NCI-H82 treated with DMSO at 0.1 percent for 48 hours (cell line): ENCODE results near the gene ODF2.
A peak's percentile ranks its signal among the peaks of the same experiment; 100 is the strongest.
"Not testable (repeated sequence)": the region's sequence is repeated elsewhere in the genome, so short reads cannot be mapped to it uniquely, and the experiment has no call there.

Source experiments
- DNase-seq: peaks from one replicate; lab custom pipeline; 2025; ENCODE audit not compliant: unreplicated experiment; lab: John Stamatoyannopoulos, UW

ODF2 gene

DNA sequence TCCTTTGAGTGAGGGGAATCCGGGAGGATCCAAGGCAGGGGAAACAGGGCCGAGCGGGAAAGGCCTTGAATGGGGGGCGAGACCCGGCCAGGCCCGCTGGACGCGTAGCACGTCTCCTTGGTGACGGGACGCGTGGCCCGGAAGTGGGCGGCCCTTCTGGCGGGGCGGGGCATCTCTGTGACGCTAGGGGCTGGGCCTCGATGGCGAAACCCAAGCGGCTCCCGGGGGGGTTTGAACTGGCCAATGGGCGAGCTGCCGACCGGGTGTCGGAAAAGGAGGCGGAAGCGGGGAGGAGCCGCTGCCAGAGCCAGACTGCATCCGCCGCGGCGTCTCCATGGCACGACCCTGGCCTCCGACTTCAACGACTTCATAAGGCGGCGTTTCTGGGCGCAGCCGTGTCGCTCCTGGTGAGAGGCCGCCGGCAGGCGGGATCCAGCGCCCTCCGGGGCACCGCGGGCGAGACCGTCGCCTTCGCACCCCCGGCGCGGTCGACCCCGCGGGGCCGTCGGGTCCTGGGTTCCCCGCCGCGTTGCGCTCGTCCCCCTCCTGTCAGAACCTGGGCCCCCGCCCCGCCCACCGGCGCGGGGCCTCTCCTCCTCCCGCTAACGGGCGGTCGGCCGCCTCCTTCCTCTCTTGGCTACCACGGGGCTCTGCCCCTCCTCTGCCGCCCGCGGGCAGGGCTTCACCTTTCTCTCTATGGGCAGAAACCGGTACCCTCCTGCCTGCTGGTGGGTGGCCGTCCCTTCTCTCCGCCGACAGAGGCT, at the start of gene ODF2:
Gene ODF2, plus strand, starts transcription at position 158 of the 764 bp plus-strand sequence. Its CDS starts 86 bp downstream, at position 244.
- DNase-seq, result peak; percentile 83

DNA sequence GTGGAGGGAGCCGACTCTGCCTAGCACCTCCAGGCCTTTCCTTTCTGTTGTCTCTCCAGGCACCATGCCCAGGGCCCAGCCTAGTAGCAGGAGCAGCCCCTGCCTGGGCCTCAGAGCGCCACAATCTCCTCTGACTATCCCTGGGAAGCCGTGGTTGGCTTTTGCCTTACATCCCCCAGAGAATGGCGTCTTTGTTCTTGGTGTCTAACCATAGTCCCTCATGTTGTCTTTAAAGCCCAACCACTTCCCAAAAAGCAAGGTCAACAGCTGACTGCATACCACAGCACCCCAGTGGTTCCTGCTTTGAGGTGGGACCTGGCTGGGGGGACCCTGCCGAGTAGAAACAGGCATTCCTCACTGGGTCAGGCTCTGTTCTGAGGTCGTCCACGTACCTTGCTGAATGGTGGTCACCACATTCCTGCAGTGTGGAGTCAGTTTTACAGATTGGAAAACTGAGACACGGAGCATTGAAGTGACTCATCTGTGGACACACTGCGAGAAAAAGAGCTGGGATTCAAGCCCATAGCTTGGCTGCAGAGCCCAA, 48.9 kb upstream of the ODF2 start:
- no peak for DNase-seq

- DNase-seq, result no peak
Measured at GRCh38 chr9:128408963-128409431, 46.8 kb upstream of the ODF2 start.

DNA sequence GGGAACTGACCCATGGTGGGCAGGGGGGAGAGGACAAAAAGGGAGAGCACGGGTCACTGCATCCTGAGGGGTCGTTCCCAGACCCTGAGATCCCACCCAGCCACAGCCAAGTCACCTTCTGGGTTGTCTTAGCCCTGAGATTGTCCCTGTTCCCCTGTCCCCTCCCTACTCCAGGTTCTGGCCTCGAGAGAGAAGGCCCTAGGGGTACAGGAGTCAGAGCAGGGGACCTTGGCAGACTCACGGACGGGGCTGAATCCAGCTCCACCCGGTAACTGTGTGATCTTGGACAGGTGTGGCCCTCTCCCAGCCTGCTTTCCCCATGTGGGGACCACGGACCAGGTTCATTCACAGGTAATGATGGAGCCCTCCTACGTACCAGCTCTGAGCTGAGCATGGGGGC, 46.4 kb upstream of the ODF2 start:
- DNase-seq, result no peak

DNA sequence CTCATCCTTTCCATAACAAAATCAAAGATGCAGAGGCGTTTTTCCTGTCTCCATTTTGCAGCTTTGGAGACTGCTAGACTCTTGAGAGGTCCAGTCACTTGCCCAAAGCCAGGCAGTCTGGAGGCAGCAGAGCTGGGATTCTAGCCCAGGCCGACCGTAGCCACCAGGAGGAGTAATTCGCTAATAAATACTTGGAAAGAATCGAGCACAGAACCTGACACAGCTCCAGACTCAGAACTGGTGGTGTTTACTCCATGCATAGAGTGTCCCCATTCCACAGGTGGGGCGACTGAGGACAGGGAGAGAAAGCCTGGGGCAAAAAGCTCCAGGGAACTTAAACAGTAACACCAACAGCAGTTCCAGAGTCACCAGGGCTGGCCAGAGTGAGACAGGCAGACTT, 45.8 kb upstream of the ODF2 start:
- no peak for DNase-seq

- no peak for DNase-seq
Measured at GRCh38 chr9:128411364-128412119, 44.3 kb upstream of the ODF2 start.

DNA sequence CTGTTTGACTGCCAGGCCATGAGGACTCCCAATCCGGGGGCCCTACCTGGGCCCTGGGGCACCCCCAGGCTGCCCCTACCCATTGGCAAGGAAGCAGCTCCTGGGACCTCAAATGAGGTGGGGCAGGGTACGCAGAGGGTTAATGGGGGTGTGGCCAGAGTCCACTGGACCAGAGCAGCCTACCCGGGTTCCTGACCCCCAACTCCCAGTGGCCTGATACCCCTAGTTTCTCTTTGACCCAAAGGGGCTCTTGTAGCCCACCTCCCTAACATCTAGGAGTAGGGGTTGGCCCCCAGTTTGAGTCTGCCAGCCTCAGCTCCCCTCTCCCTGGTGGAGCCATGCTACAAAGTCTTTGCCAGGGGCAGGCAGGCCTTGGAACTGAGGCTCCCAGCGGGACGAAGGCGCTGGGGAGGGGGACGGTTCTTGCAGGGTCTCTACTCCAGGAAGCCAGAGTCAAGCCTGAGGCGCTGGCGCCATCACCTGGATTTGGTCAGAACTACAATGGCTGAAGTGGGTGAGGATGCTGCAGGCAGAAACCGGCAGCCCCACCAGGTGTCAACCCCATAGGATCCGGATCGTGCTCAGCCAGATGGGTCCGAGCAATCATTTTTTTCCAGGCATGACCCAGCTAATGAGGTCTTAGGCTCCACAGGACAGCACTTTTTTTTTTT, 43.6 kb upstream of the ODF2 start:
- peak; percentile 58 for DNase-seq

DNA sequence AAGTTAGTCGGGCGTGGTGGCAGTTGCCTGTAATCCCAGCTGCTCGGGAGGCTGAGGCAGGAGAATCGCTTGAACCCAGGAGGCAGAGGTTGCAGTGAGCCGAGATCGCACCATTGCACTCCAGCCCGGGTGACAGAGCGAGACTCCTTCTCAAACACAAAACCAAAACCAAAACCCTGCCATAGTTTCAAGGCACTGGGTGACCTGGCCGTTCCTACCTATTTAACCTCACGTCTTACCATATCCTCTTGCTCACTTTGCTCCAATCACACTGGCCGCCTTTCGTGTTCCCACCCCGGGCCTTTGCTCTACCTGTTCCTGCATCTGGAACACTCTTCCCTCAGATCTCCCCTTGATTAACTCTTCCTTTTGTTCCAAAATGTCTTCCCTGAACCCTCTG, 42.1 kb upstream of the ODF2 start:
- not testable (repeated sequence) for DNase-seq

- DNase-seq, result no peak
Measured at GRCh38 chr9:128414461-128414860, 41.3 kb upstream of the ODF2 start.

DNA sequence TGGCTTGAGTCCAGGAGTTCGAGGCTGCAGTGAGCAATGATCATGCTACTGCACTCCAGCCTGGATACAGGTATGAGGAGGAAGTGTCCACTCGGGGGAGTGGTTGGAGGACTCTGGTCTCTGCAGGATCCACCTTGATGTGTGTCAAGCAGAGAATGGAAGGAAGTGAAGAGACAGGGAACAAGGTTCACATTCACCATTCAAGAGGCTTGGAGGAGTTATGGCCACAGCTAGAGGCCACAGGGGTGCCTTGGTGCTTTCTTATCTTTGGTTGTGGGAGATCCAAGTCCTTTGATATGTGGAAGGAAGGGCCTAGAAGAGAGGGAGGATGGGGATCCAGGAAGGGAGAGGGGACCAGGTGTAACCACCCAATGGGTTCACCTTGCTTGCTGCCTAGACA, 40.5 kb upstream of the ODF2 start:
- no peak for DNase-seq

- no peak for DNase-seq
Measured at GRCh38 chr9:128416014-128416413, 39.8 kb upstream of the ODF2 start.

DNA sequence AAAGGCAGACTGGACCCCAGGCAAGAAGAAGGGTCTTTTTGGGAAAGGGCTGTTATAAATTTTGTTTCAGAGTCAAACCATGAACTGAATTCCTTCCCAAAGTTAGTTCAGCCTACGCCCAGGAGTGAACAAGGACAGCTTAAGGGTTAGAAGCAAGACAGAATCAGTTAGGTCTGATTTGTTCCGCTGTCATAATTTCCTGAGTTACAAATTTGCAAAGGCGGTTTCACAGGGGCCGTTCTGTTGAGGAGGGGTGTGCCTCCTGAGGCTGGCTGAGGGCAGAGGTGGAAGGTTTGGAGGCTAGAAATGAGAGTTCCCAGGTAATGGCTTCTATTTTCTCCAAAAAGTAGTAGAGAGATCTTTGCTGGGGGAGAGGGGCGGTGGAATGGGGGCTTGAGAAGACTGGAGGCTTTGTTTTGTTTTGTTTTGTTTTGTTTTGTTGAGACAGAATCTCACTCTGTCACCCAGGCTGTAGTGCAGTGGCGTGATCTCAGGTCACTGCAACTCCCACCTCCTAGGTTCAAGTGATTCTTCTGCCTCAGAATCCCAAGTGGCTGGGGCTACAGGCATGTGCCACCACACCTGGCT, 39.3 kb upstream of the ODF2 start:
- DNase-seq, result no peak

DNA sequence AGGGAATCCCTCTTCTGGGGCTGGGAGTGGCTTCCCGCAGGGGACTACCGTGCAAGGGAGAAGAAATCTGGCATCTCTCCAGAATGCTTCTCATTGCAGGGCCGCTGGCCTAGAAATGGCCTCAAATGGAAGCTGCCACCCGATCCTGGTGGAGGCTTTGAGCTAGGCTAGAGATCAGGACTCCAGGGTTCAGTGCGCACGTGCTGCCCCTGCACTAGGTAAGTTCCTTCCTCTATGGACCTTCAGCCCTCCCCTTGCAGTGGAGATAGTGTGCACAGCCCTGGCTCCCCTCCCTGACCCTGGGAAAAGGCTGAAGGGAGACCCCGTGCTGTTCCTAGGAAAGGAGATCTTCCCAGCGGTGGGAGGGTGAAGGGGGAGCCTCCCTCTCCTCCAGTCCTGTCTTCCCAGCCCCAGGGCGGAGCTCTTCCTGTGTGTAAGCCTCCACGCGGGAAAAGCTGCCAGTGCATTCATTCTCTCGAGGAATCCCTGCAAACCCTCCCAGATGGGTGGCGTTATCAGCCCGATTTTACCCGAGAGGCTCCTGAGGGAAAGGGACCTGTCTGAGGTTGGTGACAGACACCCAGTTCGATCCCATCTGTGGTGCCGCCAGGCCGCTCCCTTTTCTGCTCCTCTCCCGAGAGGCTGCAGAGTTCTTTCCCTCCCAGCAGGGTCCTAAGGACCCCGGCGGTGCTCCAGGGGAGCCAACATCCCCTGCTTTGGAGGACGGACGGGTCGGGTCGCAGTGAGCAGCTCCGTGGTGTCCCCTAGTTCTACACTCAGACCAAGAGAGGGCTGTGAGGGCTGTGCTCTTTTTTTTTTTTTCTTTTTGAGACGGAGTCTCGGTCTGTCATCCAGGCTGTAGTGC, 36.5 kb upstream of the ODF2 start:
- no peak for DNase-seq

- peak; percentile 17 for DNase-seq
Measured at GRCh38 chr9:128420060-128420650, 35.7 kb upstream of the ODF2 start.

DNA sequence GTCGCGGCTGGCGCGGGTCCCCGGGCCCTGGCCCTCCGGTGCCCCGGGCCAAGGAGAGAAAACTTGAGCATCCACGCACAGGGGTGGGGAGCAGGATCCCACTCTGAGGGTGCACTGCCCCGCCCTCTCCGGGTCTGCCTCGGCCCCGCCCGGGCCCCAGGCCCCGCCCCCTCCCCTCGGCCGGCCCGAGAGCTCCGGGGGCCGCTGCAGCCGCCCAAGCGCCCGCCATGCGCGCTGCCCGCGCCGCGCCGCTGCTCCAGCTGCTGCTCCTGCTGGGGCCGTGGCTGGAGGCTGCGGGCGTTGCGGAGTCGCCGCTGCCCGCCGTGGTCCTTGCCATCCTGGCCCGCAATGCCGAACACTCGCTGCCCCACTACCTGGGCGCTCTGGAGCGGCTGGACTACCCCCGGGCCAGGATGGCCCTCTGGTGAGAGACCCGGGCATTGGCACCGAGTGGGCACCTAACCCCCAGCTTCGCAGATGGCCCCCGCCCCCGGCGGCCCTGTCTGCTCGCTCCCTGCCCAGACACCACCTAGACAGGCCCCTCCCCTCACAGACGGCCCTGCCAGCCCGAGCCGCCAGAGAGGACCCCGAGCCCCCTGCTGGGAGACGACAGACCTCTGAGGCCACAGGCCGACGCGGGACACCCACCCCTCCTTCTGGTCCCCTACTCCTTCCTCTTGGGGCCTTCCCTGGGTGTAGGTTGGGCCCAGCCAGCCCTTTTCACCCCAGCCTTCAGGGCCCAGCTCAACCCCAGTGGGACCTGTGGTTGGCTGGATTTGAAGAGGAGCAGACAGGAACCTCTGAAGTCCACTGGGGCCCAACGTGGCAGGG, 34.9 kb upstream of the ODF2 start, which contains the start of gene CERCAM:
Gene CERCAM, plus strand, starts transcription at position 207 of the 831 bp plus-strand sequence. Its CDS starts 21 bp downstream, at position 228.
- DNase-seq, result no peak

- DNase-seq, result no peak
Measured at GRCh38 chr9:128421482-128421996, 34.3 kb upstream of the ODF2 start.

GRCh38 chr9:128422022-128422782, 33.6 kb upstream of the ODF2 start:
- not testable (repeated sequence) for DNase-seq

DNA sequence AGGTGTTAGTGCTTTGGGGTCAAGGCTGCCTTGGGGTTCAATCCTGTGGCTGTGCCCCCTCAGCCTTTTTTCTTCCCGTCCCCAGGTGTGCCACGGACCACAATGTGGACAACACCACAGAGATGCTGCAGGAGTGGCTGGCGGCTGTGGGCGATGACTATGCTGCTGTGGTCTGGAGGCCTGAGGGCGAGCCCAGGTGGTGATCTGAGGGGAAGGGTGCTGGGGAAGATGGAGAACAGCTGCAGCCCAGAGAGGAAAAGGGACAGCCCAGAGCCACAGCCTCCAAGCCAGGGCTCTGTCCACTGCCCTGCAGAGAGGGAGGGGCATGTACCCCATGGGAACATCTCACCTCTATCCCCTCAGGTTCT, 33.0 kb upstream of the ODF2 start:
- no peak for DNase-seq
